ENCODE results near the gene SYCN.
"Not testable (repeated sequence)": the region's sequence is repeated elsewhere in the genome, so short reads cannot be mapped to it uniquely, and the experiment has no call there.

Gene SYCN

DNA sequence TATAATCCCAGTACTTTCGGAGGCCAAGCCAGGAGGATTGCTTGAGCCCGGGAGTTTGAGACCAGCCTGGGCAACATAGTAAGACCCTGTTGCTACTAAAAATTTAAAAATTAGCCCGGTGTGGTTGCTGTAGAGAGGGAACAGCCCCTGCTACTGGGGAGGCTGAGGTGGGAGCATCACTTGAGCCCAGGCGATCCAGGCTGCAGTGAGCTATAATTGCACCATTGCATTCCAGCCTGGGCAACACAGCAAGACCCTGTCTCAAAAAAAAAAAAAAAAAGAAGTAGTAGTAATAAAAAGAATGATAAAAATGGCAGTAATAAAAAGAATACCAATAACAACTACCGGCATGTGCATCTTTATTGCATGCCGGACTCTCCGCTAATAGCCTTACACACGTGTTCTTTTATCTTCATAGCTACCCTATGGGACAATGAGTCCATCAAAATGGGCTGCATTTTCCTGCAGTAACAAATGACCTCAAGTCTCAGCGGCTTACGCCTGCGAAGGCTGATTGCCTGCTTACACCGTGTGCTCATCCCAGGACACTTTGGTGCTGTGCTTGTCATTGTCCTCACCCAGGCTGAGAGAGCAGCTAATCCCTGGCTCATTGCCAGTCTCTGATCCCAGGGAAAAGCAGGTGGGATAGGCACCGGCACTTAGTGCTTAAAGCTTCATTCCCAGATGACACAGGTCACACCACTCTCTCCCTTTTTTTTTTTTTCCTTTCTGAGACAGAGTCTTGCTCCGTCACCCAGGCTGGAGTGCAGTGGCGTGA, 14.4 kb upstream of the SYCN start:
- no peak overlapping the region for H3K4me3 ChIP-seq (ENCODE audit: low read depth, low read length)
- TF ChIP-seq, protein P1, sequence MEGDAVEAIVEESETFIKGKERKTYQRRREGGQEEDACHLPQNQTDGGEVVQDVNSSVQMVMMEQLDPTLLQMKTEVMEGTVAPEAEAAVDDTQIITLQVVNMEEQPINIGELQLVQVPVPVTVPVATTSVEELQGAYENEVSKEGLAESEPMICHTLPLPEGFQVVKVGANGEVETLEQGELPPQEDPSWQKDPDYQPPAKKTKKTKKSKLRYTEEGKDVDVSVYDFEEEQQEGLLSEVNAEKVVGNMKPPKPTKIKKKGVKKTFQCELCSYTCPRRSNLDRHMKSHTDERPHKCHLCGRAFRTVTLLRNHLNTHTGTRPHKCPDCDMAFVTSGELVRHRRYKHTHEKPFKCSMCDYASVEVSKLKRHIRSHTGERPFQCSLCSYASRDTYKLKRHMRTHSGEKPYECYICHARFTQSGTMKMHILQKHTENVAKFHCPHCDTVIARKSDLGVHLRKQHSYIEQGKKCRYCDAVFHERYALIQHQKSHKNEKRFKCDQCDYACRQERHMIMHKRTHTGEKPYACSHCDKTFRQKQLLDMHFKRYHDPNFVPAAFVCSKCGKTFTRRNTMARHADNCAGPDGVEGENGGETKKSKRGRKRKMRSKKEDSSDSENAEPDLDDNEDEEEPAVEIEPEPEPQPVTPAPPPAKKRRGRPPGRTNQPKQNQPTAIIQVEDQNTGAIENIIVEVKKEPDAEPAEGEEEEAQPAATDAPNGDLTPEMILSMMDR (IDR thresholded peaks at IDR 0.05; ENCODE audit: borderline replicate concordance, insufficient read depth, low read depth, low read length), result no peak

DNA sequence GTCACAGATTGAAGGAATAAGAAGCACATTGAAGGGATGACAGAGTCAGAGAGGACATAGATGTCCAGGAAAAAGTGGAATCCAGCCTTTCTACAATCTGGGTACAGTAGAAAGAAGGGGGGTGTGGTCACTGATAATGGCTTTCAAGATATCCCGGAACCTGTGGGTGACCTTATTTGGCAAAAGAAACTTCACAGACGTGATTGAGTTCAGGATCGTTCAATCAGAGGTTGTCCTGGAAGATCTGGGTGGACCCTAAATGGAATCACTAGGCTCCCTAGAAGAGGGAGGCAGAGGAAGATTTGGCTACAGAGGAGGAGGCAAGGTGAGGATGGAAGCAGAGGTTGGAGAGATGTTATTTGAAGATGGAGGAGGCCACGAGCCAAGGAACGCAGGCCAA, 13.0 kb upstream of the SYCN start:
- H3K4me3 ChIP-seq (ENCODE audit: low read depth, low read length), result no peak overlapping the region
- TF ChIP-seq, protein P1 (IDR thresholded peaks at IDR 0.05; ENCODE audit: borderline replicate concordance, insufficient read depth, low read depth, low read length), result no peak

DNA sequence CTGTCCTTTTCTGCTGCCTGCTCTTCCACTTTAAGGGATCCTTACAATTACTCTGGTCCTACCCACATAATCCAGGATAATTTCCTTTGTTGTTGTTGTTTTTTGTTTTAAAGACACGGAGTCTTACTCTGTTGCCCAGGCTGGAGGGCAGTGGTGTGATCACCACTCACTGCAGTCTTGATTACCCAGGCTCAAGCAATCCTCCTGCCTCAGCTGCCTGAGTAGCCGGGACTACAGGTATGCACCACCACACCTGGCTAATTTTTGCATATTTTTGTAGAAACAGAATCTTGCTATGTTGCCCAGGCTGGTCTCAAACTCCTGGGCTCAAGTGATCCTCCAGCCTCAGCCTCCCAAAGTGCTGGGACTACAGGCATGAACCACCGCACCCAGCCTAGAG, 11.3 kb upstream of the SYCN start:
- not testable (repeated sequence) for H3K4me3 ChIP-seq (ENCODE audit: low read depth, low read length)

DNA sequence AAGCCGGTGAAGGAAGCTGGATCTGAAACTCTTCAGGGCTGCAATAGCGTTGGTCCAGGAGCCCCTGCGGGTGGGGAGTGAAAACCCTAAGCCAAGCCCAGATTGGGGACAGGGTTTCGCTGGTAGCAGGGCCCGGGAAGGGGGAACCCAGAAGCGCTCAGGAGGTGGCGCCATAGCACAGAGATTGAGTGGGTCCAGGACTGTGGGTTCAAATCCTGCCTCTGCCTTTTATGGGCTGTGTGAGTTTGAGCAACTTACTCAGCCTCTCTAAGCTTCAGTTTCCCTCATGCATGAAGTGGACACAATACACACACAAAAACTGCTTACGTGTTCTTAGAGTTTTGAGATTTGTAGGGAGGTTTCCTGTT, 8.3 kb upstream of the SYCN start:
- no peak overlapping the region for H3K4me3 ChIP-seq (ENCODE audit: low read depth, low read length)
- TF ChIP-seq, protein P1 (IDR thresholded peaks at IDR 0.05; ENCODE audit: borderline replicate concordance, insufficient read depth, low read depth, low read length), result peak; percentile 51

DNA sequence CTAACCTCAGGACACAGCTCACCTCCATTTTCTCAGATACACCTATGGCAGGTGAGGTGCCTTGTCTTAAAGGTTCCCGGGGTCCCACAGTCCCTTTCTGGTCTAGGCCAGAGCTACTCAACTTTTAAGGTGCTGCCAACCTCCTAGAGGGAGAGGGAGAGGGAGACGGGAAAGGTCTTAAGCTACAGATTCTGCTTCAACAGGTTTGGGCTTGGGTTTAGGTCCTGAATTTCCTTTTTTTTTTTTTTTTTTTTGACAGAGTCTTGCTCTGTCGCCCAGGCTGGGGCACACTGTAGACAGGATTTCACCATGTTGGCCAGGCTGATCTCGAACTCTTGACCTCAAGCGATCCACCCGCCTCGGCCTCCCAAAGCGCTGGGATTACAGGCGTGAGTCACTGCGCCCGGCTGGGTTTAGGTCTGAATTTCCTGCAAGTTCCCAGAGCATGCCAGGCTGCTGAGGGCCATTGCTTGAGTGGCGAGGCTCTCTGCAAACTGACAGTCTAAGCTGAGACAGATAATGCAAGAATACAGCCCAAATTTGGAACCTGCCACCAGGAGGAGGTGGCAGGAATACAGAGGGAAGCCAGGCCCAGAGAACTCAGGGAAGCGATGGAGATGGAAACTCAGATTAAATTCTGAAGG, 7.8 kb upstream of the SYCN start:
- H3K4me3 ChIP-seq (ENCODE audit: low read depth, low read length), result no peak overlapping the region
- TF ChIP-seq, protein P1 (IDR thresholded peaks at IDR 0.05; ENCODE audit: borderline replicate concordance, insufficient read depth, low read depth, low read length), result no peak

DNA sequence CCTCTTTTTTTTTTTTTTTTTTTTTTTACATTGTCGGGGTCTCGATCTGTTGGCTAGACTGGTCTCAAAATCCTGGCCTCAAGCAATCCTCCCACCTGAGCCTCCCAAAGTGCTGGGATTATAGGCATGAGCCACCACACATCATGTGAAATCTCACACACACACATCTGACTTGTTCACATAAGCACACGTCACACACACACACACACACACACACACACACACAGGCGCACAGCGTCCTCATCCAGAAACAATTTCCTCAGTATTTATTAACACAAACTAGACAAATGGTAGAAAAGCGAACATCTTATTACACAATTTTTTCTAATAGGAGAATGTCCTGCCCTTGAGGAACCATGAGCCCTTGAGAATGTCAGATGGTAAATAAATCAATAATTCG, 5.1 kb upstream of the SYCN start:
- TF ChIP-seq, protein P1 (IDR thresholded peaks at IDR 0.05; ENCODE audit: borderline replicate concordance, insufficient read depth, low read depth, low read length), result no peak
- H3K4me3 ChIP-seq (ENCODE audit: low read depth, low read length), result no peak overlapping the region

DNA sequence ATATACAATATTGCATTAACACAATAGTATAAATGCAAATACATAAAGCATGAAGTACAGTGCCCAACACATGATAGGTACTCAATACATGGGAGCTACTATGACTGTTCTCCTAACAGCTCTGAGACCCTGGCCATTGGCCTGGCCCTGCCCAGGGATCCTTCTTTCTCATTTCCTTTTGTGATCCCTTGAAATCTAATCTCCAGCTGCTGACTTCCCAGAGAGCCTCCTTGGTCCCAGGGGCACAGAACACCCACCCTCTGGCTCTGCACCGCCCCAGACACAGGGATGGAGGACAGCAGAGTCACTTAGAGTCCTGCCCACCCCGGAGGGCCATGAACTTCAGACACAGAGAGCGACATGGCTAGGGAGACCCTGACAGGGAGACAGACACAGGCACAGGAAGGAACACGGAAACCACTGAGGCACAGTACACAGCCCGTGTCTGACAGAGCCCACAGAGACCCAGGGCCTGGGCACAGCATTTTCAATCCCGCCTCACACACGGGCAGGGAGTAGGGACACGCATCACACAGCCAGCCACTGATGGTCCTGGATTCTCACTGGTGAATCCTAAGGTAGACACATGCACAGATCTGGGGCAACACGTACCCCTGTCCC, 4.2 kb upstream of the SYCN start:
- H3K4me3 ChIP-seq (ENCODE audit: low read depth, low read length), result no peak overlapping the region
- TF ChIP-seq, protein P1 (IDR thresholded peaks at IDR 0.05; ENCODE audit: borderline replicate concordance, insufficient read depth, low read depth, low read length), result no peak

Measured in GM12875 (cell line).